ENCODE data around the gene RCBTB1.
"Not testable (repeated sequence)": the region's sequence is repeated elsewhere in the genome, so short reads cannot be mapped to it uniquely, and the experiment has no call there.

GRCh38 chr13:49602615-49603014 lies 17.3 kb upstream of the RCBTB1 start:
- not testable (repeated sequence) for TF ChIP-seq EZH2 (IDR thresholded peaks at IDR 0.05; ENCODE audit: insufficient read depth, low read length); CTCF (IDR thresholded peaks at IDR 0.05; ENCODE audit: insufficient read depth, low read depth, low read length)

Data from astrocyte (in vitro differentiated cells and primary cell).